Heart left ventricle (tissue), 13 donors: ENCODE data around the gene MRM1.
A peak's percentile ranks its signal among the peaks of the same experiment; 100 is the strongest.

Experiments used
- POLR2A ChIP-seq, 2 donors: fragments of 450-650 bp; IDR thresholded peaks; one replicate each; pipeline ENCODE4 v1.6.1; 2017; ENCODE audit warnings: antibody characterized with exemption in 2 of 2, mild to moderate bottlenecking in 2 of 2, moderate library complexity in 2 of 2
- TF ChIP-seq, protein P1 (sequence below), 12 donors: fragments of 200-600 bp; sonication (generic) in 4 of 12; IDR thresholded peaks; one replicate each; pipeline versions ENCODE4 v1.5.0 to v1.8.0; 2018 to 2022; ENCODE audit warnings: antibody characterized with exemption in 12 of 12, mild to moderate bottlenecking in 5 of 12
- donor health status: ischemic (EF 13 %, LVEDD 7.1; RV severe dilation, severe dysfunction).
- donor health status: DM: no; HTN: yes; CAD: no.
- donor health status: DM: no; HTN: no; CAD: no.
- donor health status: ischemic (EF 25% LVEDD 6.9; RV normal size, moderate dysfunction).
- donor health status: ischemic (EF 25% LVEDD 5.7; RV mildly dilated, moderate dysfunction).
- donor health status: ischemic (EF 35%, LVEDD 5.7; RV mildly dilated, moderate dysfunction).
- donor health status: nonischemic (EF 11% LVEDD 7.7; RV severe dilation, severe dysfunction).
- donor health status: DM: yes; HTN: yes; CAD: no.
- donor health status: PGD.
- donor health status: ischemic (EF 29% LVEDD 5.4; RV normal size, mild dysfunction).
- donor health status: nonischemic (EF 23%, LVEDD 6.1; RV moderate dilation, normal function).

DNA sequence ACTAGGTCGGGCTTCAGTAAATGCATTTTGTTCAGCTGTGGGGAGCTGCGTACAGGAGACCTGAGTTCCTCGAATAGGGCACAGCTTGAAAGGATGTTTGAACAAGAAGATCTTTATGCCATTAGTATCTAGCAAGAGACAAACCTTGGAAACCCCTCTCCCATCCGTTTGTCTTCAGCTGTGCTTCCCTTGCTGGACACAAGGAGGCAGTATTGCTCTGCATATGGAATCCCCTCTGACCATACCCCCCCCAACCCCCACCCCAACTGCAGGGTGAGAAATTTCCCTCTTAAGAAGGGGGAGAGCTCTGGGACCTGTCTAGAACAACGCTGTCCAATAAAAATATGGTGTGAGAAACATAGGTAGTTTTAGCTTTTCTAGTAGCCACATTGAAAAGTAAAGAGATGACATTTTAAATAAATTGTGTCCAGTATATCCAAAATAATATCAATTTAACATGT, 1.6 kb downstream of the MRM1 start:
- TF ChIP-seq, protein P1, sequence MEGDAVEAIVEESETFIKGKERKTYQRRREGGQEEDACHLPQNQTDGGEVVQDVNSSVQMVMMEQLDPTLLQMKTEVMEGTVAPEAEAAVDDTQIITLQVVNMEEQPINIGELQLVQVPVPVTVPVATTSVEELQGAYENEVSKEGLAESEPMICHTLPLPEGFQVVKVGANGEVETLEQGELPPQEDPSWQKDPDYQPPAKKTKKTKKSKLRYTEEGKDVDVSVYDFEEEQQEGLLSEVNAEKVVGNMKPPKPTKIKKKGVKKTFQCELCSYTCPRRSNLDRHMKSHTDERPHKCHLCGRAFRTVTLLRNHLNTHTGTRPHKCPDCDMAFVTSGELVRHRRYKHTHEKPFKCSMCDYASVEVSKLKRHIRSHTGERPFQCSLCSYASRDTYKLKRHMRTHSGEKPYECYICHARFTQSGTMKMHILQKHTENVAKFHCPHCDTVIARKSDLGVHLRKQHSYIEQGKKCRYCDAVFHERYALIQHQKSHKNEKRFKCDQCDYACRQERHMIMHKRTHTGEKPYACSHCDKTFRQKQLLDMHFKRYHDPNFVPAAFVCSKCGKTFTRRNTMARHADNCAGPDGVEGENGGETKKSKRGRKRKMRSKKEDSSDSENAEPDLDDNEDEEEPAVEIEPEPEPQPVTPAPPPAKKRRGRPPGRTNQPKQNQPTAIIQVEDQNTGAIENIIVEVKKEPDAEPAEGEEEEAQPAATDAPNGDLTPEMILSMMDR (IDR thresholded peaks at IDR 0.05), result peak; percentile 56 to 80 (median 74)
- TF ChIP-seq POLR2A (IDR thresholded peaks at IDR 0.05), result no peak
